ENCODE results near the gene TPPP.
"Not testable (repeated sequence)": the region's sequence is repeated elsewhere in the genome, so short reads cannot be mapped to it uniquely, and the experiment has no call there.

Gene TPPP

DNA sequence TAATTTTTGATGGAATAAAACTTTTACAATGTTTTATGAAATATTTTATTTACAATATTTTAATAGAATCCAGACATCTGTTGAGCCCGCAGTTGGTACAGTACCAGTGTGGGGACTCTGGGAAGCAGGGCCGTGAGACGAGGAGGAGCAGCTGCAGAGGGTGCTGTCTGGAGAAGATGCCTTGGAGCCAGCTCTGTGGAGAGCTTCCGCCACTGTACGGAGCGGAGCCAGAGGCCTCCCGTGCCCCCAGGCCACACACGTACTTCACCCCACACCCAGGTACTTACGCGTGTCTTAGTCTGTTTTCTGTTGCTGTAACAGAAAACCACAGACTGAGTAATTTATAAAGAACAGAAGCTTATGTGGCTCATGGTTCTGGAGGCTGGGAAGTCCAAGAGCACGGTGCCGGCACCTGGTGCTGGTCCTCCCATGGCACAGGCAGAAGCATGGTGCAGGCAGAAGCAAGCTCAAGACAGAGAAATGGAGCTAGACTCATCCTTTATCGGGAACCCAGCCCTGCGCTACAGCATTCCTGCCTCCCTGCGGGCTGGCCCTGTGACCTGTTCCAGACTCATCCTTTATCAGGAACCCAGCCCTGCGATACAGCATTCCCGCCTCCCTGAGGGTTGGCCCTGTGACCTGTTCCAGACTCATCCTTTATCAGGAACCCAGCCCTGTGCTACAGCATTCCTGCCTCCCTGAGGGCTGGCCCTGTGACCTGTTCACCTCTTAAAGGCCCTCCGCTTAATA lies 57.7 kb downstream of the TPPP start:
- Histone ChIP-seq H3K27me3 (ENCODE audit: control insufficient read depth, insufficient read depth, low read length) (no peaks in the 10 kb centered on the region), H3K4me2 (ENCODE audit: low read length) (no peak overlapping the region), H3K4me1 (ENCODE audit: control insufficient read depth, insufficient read depth, low read length) (no peaks in the 10 kb centered on the region), H3K9me3 (replicated peaks; ENCODE audit: low read length) (no peaks in the 10 kb centered on the region), H3K4me3 (ENCODE audit: low read length) (no peak overlapping the region), H3K36me3 (ENCODE audit: insufficient read depth, low read length) (peaks cover 29% of the 10 kb centered on the region), H3K9ac (ENCODE audit: low read depth, low read length) (no peak overlapping the region)

- H3K36me3 ChIP-seq (ENCODE audit: insufficient read depth, low read length): peaks cover 22% of the 10 kb centered on the region
- no peaks in the 10 kb centered on the region for H3K4me1 ChIP-seq (ENCODE audit: control insufficient read depth, insufficient read depth, low read length)
- H3K9ac ChIP-seq (ENCODE audit: low read depth, low read length): no peak overlapping the region
- no peaks in the 10 kb centered on the region for H3K9me3 ChIP-seq (replicated peaks; ENCODE audit: low read length)
- H3K4me2 ChIP-seq (ENCODE audit: low read length): no peak overlapping the region
- no peak overlapping the region for H3K4me3 ChIP-seq (ENCODE audit: low read length)
- no peaks in the 10 kb centered on the region for H3K27me3 ChIP-seq (ENCODE audit: control insufficient read depth, insufficient read depth, low read length)
Observed at GRCh38 chr5:634191-634590, 59.0 kb downstream of the TPPP start.

DNA sequence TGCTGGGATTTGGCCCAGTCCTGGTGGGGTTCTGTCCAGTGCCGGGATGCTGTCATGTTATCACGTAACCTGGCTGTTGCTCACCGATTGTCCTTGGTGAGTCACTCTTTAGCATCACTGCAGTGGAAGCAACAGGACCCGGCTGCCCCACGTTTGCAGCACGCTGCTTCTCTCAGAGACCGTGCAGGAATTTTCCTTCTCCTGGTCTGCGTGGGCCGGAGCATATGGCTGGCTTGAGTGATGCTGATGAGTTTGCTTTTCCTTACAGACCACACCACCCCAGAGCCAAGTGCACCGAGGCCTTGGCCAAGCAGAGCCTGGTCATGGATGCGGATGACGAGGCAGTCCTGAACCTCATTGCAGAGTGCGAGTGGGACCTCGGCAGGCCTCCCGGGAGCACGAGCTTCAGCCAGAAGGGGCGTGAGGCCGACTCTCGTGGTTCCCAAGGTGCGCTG lies 59.6 kb downstream of the TPPP start:
- peaks cover 18% of the 10 kb centered on the region for H3K36me3 ChIP-seq (ENCODE audit: insufficient read depth, low read length)
- no peak overlapping the region for H3K4me3 ChIP-seq (ENCODE audit: low read length)
- H3K9ac ChIP-seq (ENCODE audit: low read depth, low read length): no peak overlapping the region
- H3K4me1 ChIP-seq (ENCODE audit: control insufficient read depth, insufficient read depth, low read length): no peaks in the 10 kb centered on the region
- H3K4me2 ChIP-seq (ENCODE audit: low read length): no peak overlapping the region
- no peaks in the 10 kb centered on the region for H3K27me3 ChIP-seq (ENCODE audit: control insufficient read depth, insufficient read depth, low read length)
- H3K9me3 ChIP-seq (replicated peaks; ENCODE audit: low read length): no peaks in the 10 kb centered on the region

DNA sequence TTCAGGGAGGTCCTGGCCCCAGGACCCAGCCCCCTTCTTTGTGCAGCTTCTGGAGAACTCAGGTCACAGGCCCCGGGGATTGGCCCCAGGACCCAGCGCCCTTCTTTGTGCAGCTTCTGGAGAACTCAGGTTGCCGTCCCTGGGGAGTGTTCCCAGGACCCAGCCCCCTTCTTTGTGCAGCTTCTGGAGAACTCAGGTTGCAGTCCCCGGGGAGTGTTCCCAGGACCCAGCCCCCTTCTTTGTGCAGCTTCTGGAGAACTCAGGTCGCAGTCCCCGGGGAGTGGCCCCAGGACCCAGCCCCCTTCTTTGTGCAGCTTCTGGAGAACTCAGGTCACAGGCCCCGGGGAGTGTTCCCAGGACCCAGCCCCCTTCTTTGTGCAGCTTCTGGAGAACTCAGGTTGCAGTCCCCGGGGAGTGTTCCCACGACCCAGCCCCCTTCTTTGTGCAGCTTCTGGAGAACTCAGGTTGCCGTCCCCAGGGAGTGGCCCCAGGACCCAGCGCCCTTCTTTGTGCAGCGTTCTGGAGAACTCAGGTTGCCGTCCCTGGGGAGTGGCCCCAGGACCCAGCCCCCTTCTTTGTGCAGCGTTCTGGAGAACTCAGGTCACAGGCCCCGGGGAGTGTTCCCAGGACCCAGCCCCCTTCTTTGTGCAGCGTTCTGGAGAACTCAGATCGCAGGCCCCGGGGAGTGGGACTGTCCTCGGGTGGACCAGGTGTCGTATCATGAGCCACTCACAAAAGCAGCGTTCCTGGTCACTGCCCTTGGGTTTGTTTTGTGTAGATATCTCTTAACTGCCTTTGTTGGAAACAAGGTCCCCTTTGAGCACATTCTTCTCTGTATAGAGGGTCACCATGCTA lies 64.6 kb downstream of the TPPP start:
- H3K4me3 ChIP-seq (ENCODE audit: low read length); H3K9ac ChIP-seq (ENCODE audit: low read depth, low read length); H3K27me3 ChIP-seq (ENCODE audit: control insufficient read depth, insufficient read depth, low read length); H3K4me2 ChIP-seq (ENCODE audit: low read length); H3K9me3 ChIP-seq (replicated peaks; ENCODE audit: low read length); H3K36me3 ChIP-seq (ENCODE audit: insufficient read depth, low read length); H3K4me1 ChIP-seq (ENCODE audit: control insufficient read depth, insufficient read depth, low read length): not testable (repeated sequence)

GRCh38 chr5:627840-628239 lies 65.3 kb downstream of the TPPP start:
- H3K36me3 ChIP-seq (ENCODE audit: insufficient read depth, low read length): peaks cover 9% of the 10 kb centered on the region
- no peaks in the 10 kb centered on the region for H3K27me3 ChIP-seq (ENCODE audit: control insufficient read depth, insufficient read depth, low read length)

DNA sequence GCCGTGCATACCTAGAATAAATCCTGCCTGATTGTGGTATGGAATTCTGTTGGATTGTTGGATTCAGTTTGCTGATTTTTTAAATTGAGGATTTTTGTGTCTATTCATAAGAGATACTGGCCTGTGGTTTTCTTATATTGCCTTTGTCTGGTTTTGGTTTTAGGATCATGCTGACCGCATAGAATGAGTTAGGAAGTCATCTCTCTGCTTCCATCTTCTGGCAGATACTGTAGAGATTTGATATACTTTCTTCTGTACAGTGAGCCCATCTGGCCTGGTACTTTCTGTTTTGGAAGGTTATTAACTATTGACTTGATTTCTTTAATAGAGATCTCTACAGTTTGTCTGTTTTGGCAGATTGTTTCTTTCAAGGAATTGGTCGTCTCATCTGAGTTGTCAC lies 66.3 kb downstream of the TPPP start:
- Histone ChIP-seq H3K4me2 (ENCODE audit: low read length) (no peak overlapping the region), H3K4me1 (ENCODE audit: control insufficient read depth, insufficient read depth, low read length) (no peaks in the 10 kb centered on the region), H3K4me3 (ENCODE audit: low read length) (no peak overlapping the region), H3K27me3 (ENCODE audit: control insufficient read depth, insufficient read depth, low read length) (no peaks in the 10 kb centered on the region), H3K9me3 (replicated peaks; ENCODE audit: low read length) (no peaks in the 10 kb centered on the region), H3K36me3 (ENCODE audit: insufficient read depth, low read length) (peaks cover 9% of the 10 kb centered on the region), H3K9ac (ENCODE audit: low read depth, low read length) (no peak overlapping the region)

More at GRCh38 chr5:627840-628239, 65.3 kb downstream of the TPPP start:
- no peaks in the 10 kb centered on the region for H3K4me1 ChIP-seq (ENCODE audit: control insufficient read depth, insufficient read depth, low read length)
- no peak overlapping the region for H3K4me2 ChIP-seq (ENCODE audit: low read length)
- no peaks in the 10 kb centered on the region for H3K9me3 ChIP-seq (replicated peaks; ENCODE audit: low read length)
- H3K4me3 ChIP-seq (ENCODE audit: low read length): no peak overlapping the region
- no peak overlapping the region for H3K9ac ChIP-seq (ENCODE audit: low read depth, low read length)

DNA sequence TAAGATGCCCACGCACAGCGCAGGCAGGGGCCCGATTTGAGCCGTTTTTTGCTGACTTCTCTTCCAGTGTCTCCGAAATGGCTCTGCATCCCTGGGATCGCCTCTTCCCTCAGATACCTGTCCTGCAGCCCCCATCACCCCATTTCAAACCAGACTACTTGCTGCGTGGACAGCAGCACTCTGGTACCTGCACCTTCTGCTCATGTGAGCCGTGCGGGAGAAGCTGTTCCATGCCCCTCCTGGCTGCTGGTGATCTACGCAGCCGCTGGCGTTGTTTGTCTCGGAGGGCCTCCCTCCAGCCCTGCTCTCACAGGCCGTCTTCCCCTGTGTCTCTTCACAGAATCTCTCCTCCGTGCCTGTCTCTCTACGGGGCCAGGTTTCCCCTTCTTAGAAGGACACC lies 67.6 kb downstream of the TPPP start:
- Histone ChIP-seq H3K9me3 (replicated peaks; ENCODE audit: low read length) (no peaks in the 10 kb centered on the region), H3K36me3 (ENCODE audit: insufficient read depth, low read length) (peaks cover 14% of the 10 kb centered on the region)

DNA sequence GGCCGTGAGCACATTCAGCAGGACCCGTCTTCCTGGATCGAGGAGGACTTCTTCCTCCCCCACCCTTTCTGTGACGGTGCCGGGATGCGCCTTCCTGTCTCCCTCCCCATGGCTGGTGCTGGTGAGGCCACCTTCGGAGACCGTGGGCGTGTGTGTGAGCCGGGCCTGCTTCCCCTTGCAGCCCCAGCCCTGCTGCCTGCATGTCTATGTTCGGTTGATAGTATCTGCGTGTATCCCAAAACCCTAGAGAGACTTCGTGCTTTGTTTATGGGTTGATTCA lies 68.3 kb downstream of the TPPP start:
- no peaks in the 10 kb centered on the region for H3K9me3 ChIP-seq (replicated peaks; ENCODE audit: low read length)
- no peak overlapping the region for H3K4me2 ChIP-seq (ENCODE audit: low read length)
- no peaks in the 10 kb centered on the region for H3K4me1 ChIP-seq (ENCODE audit: control insufficient read depth, insufficient read depth, low read length)
- H3K4me3 ChIP-seq (ENCODE audit: low read length): no peak overlapping the region
- peaks cover 21% of the 10 kb centered on the region for H3K36me3 ChIP-seq (ENCODE audit: insufficient read depth, low read length)
- no peaks in the 10 kb centered on the region for H3K27me3 ChIP-seq (ENCODE audit: control insufficient read depth, insufficient read depth, low read length)
- H3K9ac ChIP-seq (ENCODE audit: low read depth, low read length): no peak overlapping the region

More for the DNA sequence above, 67.6 kb downstream of the TPPP start:
- Histone ChIP-seq H3K4me1 (ENCODE audit: control insufficient read depth, insufficient read depth, low read length) (no peaks in the 10 kb centered on the region), H3K4me2 (ENCODE audit: low read length) (no peak overlapping the region), H3K4me3 (ENCODE audit: low read length) (no peak overlapping the region), H3K27me3 (ENCODE audit: control insufficient read depth, insufficient read depth, low read length) (no peaks in the 10 kb centered on the region), H3K9ac (ENCODE audit: low read depth, low read length) (no peak overlapping the region)

GRCh38 chr5:624118-624950 lies 68.8 kb downstream of the TPPP start:
- H3K36me3 ChIP-seq (ENCODE audit: insufficient read depth, low read length): peaks cover 26% of the 10 kb centered on the region
- H3K9me3 ChIP-seq (replicated peaks; ENCODE audit: low read length): no peaks in the 10 kb centered on the region
- no peak overlapping the region for H3K4me3 ChIP-seq (ENCODE audit: low read length)
- no peak overlapping the region for H3K9ac ChIP-seq (ENCODE audit: low read depth, low read length)
- H3K4me1 ChIP-seq (ENCODE audit: control insufficient read depth, insufficient read depth, low read length): no peaks in the 10 kb centered on the region
- H3K27me3 ChIP-seq (ENCODE audit: control insufficient read depth, insufficient read depth, low read length): no peaks in the 10 kb centered on the region
- H3K4me2 ChIP-seq (ENCODE audit: low read length): no peak overlapping the region

DNA sequence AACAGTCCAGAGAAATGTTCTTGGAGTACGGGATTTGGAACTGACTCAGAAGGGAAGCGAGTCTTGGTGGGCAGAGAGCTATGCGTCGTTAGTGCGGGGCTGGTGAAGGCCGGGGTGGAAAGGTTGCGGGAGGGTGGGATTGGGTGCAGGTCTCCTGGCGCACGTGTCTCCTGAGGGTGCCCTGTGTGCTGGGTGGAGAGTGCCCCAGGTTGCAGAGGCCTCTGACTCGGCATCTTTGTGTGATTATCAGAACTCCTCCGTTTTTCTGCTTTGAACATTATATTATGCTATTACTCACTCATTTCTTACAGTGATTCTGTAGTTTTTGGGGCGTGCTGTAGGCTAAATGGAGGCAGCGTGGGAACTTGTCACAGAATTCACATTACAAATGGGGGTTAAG lies 69.6 kb downstream of the TPPP start:
- Histone ChIP-seq H3K9me3 (replicated peaks; ENCODE audit: low read length) (no peaks in the 10 kb centered on the region), H3K9ac (ENCODE audit: low read depth, low read length) (no peak overlapping the region), H3K36me3 (ENCODE audit: insufficient read depth, low read length) (peaks cover 26% of the 10 kb centered on the region), H3K4me2 (ENCODE audit: low read length) (no peak overlapping the region), H3K27me3 (ENCODE audit: control insufficient read depth, insufficient read depth, low read length) (no peaks in the 10 kb centered on the region), H3K4me3 (ENCODE audit: low read length) (no peak overlapping the region), H3K4me1 (ENCODE audit: control insufficient read depth, insufficient read depth, low read length) (no peaks in the 10 kb centered on the region)

- peaks cover 26% of the 10 kb centered on the region for H3K36me3 ChIP-seq (ENCODE audit: insufficient read depth, low read length)
Observed at GRCh38 chr5:622946-623522, 70.1 kb downstream of the TPPP start.

More at GRCh38 chr5:622946-623522, 70.1 kb downstream of the TPPP start:
- Histone ChIP-seq H3K4me1 (ENCODE audit: control insufficient read depth, insufficient read depth, low read length) (no peaks in the 10 kb centered on the region), H3K4me3 (ENCODE audit: low read length) (no peak overlapping the region), H3K9me3 (replicated peaks; ENCODE audit: low read length) (no peaks in the 10 kb centered on the region), H3K4me2 (ENCODE audit: low read length) (no peak overlapping the region), H3K27me3 (ENCODE audit: control insufficient read depth, insufficient read depth, low read length) (no peaks in the 10 kb centered on the region), H3K9ac (ENCODE audit: low read depth, low read length) (no peak overlapping the region)
